Upper lobe of right lung (tissue), 1 donor: ENCODE data around the gene VEZF1. TPM values are rescaled to one million over a fixed set of nuclear protein-coding genes. Genes with fewer than 3 reads are reported as not detected.

Source experiments
- ATAC-seq: fragments of 200-7000 bp; cut with Tn5 transposase; one replicate; pipeline ENCODE4 v1.9.1; 2020; ENCODE audit warnings: mild to moderate bottlenecking, moderate library complexity
- DNase-seq: peaks from one replicate; pipeline ENCODE4 v3.0.0-alpha.2; 2020
- H3K27ac ChIP-seq: fragments of 200-600 bp; one replicate; pipeline ENCODE4 v1.8.0; 2022
- H3K27me3 ChIP-seq: fragments of 200-600 bp; one replicate; pipeline ENCODE4 v1.8.0; 2022; ENCODE audit warnings: mild to moderate bottlenecking
- H3K36me3 ChIP-seq: fragments of 200-600 bp; one replicate; pipeline ENCODE4 v1.8.0; 2022
- H3K4me1 ChIP-seq: fragments of 200-600 bp; one replicate; pipeline ENCODE4 v1.8.0; 2022
- H3K4me3 ChIP-seq: fragments of 200-600 bp; one replicate; pipeline ENCODE4 v1.8.0; 2022; ENCODE audit warnings: mild to moderate bottlenecking
- H3K9me3 ChIP-seq: fragments of 200-600 bp; one replicate; pipeline ENCODE4 v1.8.0; 2022
- CTCF ChIP-seq: fragments of 200-600 bp; IDR thresholded peaks from one replicate; pipeline ENCODE4 v1.8.0; 2022; ENCODE audit warnings: antibody characterized with exemption
- intact Hi-C: fragments of 100-400 bp; cut with DNase I; formaldehyde crosslinking; loops from one replicate; pipeline ENCODE4 v1.11.0; 2022
- long read RNA-seq: library from polyadenylated mRNA; unstranded; transcript quantifications from one replicate; pipeline ENCODE4 v2.0.0, GENCODE V29; 2021
- total RNA-seq: library from RNA; stranded (reverse); fragmentation: NEBNext Ultra II Directional; extraction: Animal tissue kit (Norgen Biotek cat#: 25700); gene quantifications from one replicate; pipeline ENCODE4 v1.2.1, GENCODE V29; 2021
- donor health status: DM: no; HTN: yes; CAD: no; lungs with severe emphysema.

VEZF1 gene
- 77.1 TPM for total RNA-seq
- long read RNA-seq, transcript VEZF1-202 (6 exons, 2,321 nt) = major isoform, 24 of 38 reads
- long read RNA-seq, partial matches to known transcripts = 1 of 38 reads
- long read RNA-seq, other reads (novel, unspliced or antisense) = 13 of 38 reads

GRCh38 chr17:57987581-57988300 lies at the start of gene VEZF1:
VEZF1 (minus strand) TSS chr17:57988254; CDS start chr17:57988111, 143 bp downstream.
- H3K27me3 ChIP-seq = no peaks in the 10 kb centered on the region
- H3K4me3 ChIP-seq = peak within 1 kb of the TSS; percentile 83
- no peaks in the 10 kb centered on the region for H3K9me3 ChIP-seq
- ATAC-seq (peak; percentile 84), DNase-seq (peak; percentile 92)
- H3K36me3 ChIP-seq = peaks cover 2% of the 10 kb centered on the region
- peaks cover 47% of the 10 kb centered on the region for H3K4me1 ChIP-seq
- intact Hi-C loops = no loop called here
- no peak for TF ChIP-seq CTCF
- H3K27ac ChIP-seq = peak within 1 kb of the TSS; percentile 93

- no peaks in the 10 kb centered on the region for H3K36me3 ChIP-seq
- no peak overlapping the region for H3K4me3 ChIP-seq
- no peak for ATAC-seq
- intact Hi-C loops = no loop called here
- no peak for TF ChIP-seq CTCF
- no peak for DNase-seq
- H3K27me3 ChIP-seq = peaks cover 4% of the 10 kb centered on the region
- H3K27ac ChIP-seq = no peak overlapping the region
- H3K4me1 ChIP-seq = no peaks in the 10 kb centered on the region
- no peaks in the 10 kb centered on the region for H3K9me3 ChIP-seq
Measured at GRCh38 chr17:58032691-58033415, 44.8 kb upstream of the VEZF1 start.

GRCh38 chr17:58028578-58028977 lies 40.5 kb upstream of the VEZF1 start:
- H3K27me3 ChIP-seq = peaks cover 4% of the 10 kb centered on the region
- intact Hi-C loops = no loop called here
- H3K4me3 ChIP-seq = no peak overlapping the region
- H3K9me3 ChIP-seq = no peaks in the 10 kb centered on the region
- H3K4me1 ChIP-seq = no peaks in the 10 kb centered on the region
- no peaks in the 10 kb centered on the region for H3K36me3 ChIP-seq
- no peak for TF ChIP-seq CTCF
- no peak overlapping the region for H3K27ac ChIP-seq
- no peak for ATAC-seq
- no peak for DNase-seq

GRCh38 chr17:58020401-58020800 lies 32.3 kb upstream of the VEZF1 start:
- no peaks in the 10 kb centered on the region for H3K4me1 ChIP-seq
- no peaks in the 10 kb centered on the region for H3K27me3 ChIP-seq
- H3K36me3 ChIP-seq = no peaks in the 10 kb centered on the region
- DNase-seq (no peak), ATAC-seq (no peak)
- no peak for TF ChIP-seq CTCF
- intact Hi-C loops = no loop called here
- no peaks in the 10 kb centered on the region for H3K9me3 ChIP-seq
- H3K27ac ChIP-seq = no peak overlapping the region
- no peak overlapping the region for H3K4me3 ChIP-seq

GRCh38 chr17:58019521-58019920 lies 31.5 kb upstream of the VEZF1 start:
- Histone ChIP-seq H3K27ac (no peak overlapping the region), H3K4me3 (no peak overlapping the region), H3K36me3 (no peaks in the 10 kb centered on the region), H3K9me3 (no peaks in the 10 kb centered on the region), H3K27me3 (no peaks in the 10 kb centered on the region), H3K4me1 (no peaks in the 10 kb centered on the region)
- no peak for ATAC-seq
- TF ChIP-seq CTCF = no peak
- no peak for DNase-seq
- intact Hi-C loops = no loop called here
